Thyroid gland (tissue), 4 donors: ENCODE data around the gene EVPLL. TPM values are rescaled to one million over a fixed set of nuclear protein-coding genes. Genes with fewer than 3 reads are reported as not detected.
"Not testable (repeated sequence)": the region's sequence is repeated elsewhere in the genome, so short reads cannot be mapped to it uniquely, and the experiment has no call there.

Experiments
- DNase-seq, 2 donors: peaks; one replicate each; pipeline ENCODE4 v3.0.0-alpha.2; 2019
- H3K27ac ChIP-seq, 3 donors: fragments of 200-600 bp; sonication (generic); 1 replicate in 2 of 3; 2 replicates in 1 of 3; pipeline ENCODE4 v1.5.1; 2016 to 2019; ENCODE audit warnings: mild to moderate bottlenecking in 1 of 3, moderate library complexity in 1 of 3
- H3K27me3 ChIP-seq: fragments of 200-600 bp; sonication (generic); one replicate; pipeline ENCODE4 v1.5.1; 2019
- H3K36me3 ChIP-seq, 2 donors: fragments of 200-600 bp; sonication (generic); one replicate each; pipeline ENCODE4 v1.5.1; 2016 to 2019
- H3K4me1 ChIP-seq, 2 donors: fragments of 200-600 bp; sonication (generic); one replicate each; pipeline ENCODE4 v1.5.1; 2017 to 2019
- H3K4me3 ChIP-seq, 3 donors: fragments of 200-600 bp; sonication (generic); replicated peaks in 1 of 3; 1 replicate in 2 of 3; 2 replicates in 1 of 3; pipeline ENCODE4 v1.5.1; 2016; ENCODE audit warnings: mild to moderate bottlenecking in 1 of 3
- H3K9me3 ChIP-seq: fragments of 200-600 bp; sonication (generic); one replicate; pipeline ENCODE4 v1.5.1; 2017
- POLR2A ChIP-seq, 2 donors: fragments of 450-650 bp; IDR thresholded peaks; one replicate each; pipeline ENCODE4 v1.6.1; 2017; ENCODE audit warnings: antibody characterized with exemption in 2 of 2, mild to moderate bottlenecking in 2 of 2, moderate library complexity in 1 of 2
- WGBS, 2 donors: methylation state at CpG; one replicate each; pipeline ENCODE4 v1.1.5; 2017; 5-methylcytosine and 5-hydroxymethylcytosine counted together
- intact Hi-C: fragments of 100-400 bp; cut with DNase I; formaldehyde crosslinking; loops from one replicate; pipeline ENCODE4 v1.15.1; 2023
- total RNA-seq, 4 donors: library from RNA; depleted of rRNA; stranded (reverse); fragments of >200 nt; gene quantifications; one replicate each; pipeline ENCODE4 v1.2.3, GENCODE V29; 2016
- TF ChIP-seq, protein P1 (sequence below), 6 experiments: fragments of 200-600 bp in 3 of 6; fragments of 450-650 bp in 3 of 6; sonication (generic) in 3 of 6; IDR thresholded peaks; one replicate each; pipeline ENCODE4 v1.5.1; 2016 to 2019; ENCODE audit warnings: antibody characterized with exemption in 6 of 6, mild to moderate bottlenecking in 2 of 6, inconsistent platforms in 1 of 6, moderate library complexity in 1 of 6

EVPLL gene
- 1 to 10 TPM in 1 of 4 donors, under 1 TPM in 2, not detected in 1; 0.40 to 1.4 (median 0.89) TPM for total RNA-seq

DNA sequence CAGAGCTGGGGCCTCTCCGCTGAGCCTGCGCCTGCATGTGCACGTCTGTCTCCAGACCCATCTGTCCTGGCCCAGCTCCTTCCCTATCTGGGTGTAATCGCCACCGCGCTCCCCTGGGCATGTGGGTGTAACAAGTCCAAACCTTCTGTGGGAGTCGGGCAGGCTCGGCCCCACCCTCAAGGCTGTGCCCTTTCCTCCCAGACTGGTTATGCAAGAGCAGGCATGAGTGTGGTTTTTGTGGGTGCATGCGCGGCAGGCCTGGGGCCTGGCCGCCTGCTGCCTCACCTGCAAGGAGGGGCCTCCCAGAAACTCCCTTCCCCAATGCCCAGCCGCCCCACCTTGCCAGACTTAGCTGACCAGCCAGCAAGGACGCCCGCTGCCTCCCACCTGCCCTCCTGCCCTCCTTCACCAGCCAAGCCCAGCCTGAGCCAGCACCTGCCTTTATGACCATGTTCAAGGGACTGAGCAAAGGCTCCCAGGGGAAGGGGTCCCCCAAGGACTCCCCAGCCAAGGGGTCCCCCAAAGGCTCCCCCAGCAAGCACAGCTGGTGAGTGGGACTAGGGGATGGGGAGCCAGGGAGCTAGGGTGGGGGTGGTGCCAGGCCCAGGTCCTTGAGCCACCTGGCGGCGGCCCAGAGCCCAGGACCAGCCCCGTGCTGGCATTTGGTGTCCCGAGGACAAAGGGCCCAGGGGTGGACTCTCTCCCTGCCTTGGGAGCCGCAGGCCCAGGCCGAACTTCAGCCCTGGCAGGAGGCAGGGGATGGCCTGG, at the start of gene EVPLL:
TSS of gene EVPLL (plus strand) at position 342 of the 768 bp plus-strand sequence. CDS start 3,160 bp downstream, outside the sequence.
- no peaks in the 10 kb centered on the region for H3K9me3 ChIP-seq
- H3K27me3 ChIP-seq = no peaks in the 10 kb centered on the region
- 38 to 47% methylated on average over 4 to 10 of the region's 20 CpGs for WGBS, 2 donors
- H3K36me3 ChIP-seq = no peaks in the 10 kb centered on the region
- H3K4me1 ChIP-seq = peaks cover 10 to 14% of the 10 kb centered on the region in 2 donors
- TF ChIP-seq, protein P1, sequence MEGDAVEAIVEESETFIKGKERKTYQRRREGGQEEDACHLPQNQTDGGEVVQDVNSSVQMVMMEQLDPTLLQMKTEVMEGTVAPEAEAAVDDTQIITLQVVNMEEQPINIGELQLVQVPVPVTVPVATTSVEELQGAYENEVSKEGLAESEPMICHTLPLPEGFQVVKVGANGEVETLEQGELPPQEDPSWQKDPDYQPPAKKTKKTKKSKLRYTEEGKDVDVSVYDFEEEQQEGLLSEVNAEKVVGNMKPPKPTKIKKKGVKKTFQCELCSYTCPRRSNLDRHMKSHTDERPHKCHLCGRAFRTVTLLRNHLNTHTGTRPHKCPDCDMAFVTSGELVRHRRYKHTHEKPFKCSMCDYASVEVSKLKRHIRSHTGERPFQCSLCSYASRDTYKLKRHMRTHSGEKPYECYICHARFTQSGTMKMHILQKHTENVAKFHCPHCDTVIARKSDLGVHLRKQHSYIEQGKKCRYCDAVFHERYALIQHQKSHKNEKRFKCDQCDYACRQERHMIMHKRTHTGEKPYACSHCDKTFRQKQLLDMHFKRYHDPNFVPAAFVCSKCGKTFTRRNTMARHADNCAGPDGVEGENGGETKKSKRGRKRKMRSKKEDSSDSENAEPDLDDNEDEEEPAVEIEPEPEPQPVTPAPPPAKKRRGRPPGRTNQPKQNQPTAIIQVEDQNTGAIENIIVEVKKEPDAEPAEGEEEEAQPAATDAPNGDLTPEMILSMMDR (IDR thresholded peaks at IDR 0.05) = no peak
- TF ChIP-seq POLR2A (IDR thresholded peaks at IDR 0.05) = peak in 1 of 2 donors; percentile 42
- peak within 1 kb of the TSS; percentile 78 to 89 (median 88) for H3K27ac ChIP-seq
- intact Hi-C loops = no loop called here
- DNase-seq = peak; percentile 90 to 92
- no peak within 1 kb of the TSS for H3K4me3 ChIP-seq

DNA sequence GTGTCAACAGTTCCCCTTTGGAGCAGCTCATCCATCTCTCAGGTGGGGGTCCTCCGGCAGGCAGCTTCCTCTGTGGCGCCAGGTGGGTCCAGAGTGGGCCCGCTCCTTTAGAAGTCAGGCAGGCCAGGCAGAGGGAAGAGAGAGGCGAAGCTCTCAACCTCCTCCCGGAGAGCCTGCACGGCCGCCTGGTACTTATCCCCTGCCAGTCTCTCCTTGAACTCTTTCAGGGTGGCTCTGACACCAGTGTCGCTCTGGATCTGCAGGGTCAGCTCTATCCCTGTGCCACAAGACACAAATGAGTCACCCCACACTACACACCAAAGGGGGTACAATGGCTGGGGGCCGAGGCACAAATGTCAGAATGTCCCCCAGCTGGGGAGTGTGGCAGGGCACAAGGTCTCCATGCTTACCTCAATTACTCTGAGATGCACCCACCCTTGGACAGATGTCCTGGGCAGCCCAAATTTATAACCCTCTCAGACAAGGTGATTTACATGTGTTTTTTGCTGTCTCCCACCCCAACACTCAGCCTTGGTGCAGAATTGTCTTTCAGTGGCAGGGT, 48.9 kb upstream of the EVPLL start:
- intact Hi-C loops = no loop called here
- H3K9me3 ChIP-seq = no peaks in the 10 kb centered on the region

DNA sequence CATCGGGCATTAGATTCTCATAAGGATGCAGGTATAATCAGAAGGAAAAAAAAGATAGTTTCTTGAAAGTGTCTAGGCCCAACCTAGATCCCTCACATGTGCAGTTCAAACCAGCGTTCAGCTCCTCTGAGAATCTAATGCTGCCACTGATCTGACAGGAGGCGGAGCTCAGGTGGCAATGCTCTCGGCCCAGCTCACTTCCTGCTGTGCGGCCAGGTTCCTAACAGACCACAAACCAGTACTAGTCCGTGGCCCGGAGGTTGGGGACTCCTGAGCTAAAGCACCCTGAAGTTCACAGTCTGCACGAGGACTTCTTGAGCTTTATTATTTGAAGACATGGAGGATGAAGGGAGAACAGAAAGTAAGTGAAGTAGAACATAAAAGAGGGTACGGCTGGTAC, 45.7 kb upstream of the EVPLL start:
- DNase-seq = no peak
- no peaks in the 10 kb centered on the region for H3K9me3 ChIP-seq
- H3K36me3 ChIP-seq = peaks cover 36 to 66% of the 10 kb centered on the region in 2 donors
- H3K27me3 ChIP-seq = no peaks in the 10 kb centered on the region
- intact Hi-C loops = no loop called here
- no peak for TF ChIP-seq POLR2A (IDR thresholded peaks at IDR 0.05)
- TF ChIP-seq, protein P1 (IDR thresholded peaks at IDR 0.05) = no peak
- 81 to 92% methylated on average over 9 of the region's 9 CpGs for WGBS, 2 donors
- H3K4me3 ChIP-seq = no peak overlapping the region
- H3K27ac ChIP-seq = no peak overlapping the region
- no peaks in the 10 kb centered on the region for H3K4me1 ChIP-seq

More for the DNA sequence above, 48.9 kb upstream of the EVPLL start:
- Histone ChIP-seq H3K36me3 (peaks cover 41 to 72% of the 10 kb centered on the region in 2 donors), H3K27me3 (no peaks in the 10 kb centered on the region), H3K4me3 (no peak overlapping the region), H3K27ac (no peak overlapping the region), H3K4me1 (no peaks in the 10 kb centered on the region)
- TF ChIP-seq, protein P1 (IDR thresholded peaks at IDR 0.05) = no peak
- no peak for TF ChIP-seq POLR2A (IDR thresholded peaks at IDR 0.05)
- WGBS, 2 donors = 91 to 97% methylated on average over 3 to 9 of the region's 9 CpGs
- no peak for DNase-seq

DNA sequence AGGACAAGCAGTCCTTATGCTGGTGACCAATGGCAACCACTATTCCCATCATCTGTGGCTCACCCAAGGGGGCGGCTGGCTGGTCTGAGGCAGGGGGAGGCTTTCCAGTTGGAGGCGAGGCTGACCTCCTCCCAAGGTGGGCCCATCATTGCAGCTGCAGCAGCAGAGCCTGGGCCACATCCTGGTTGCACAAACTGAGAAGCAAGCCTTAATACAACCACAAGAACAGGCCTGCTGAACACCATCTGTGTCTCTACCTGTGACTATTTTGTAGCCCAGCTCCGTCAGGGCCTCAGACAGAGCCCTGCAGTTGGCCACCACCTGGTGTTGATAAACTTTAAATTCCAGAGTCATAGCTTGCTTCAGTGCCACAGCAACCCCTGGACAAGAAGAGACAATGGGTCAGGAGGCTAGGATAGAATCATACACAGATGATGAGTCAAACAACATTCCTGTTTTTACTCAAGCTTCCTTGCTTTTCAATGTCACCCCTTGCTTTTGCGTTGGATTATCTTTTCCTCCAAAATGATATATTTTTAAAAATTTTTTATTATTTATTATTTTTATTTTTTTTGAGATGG, 44.6 kb upstream of the EVPLL start:
- Histone ChIP-seq H3K27ac (no peak overlapping the region), H3K9me3 (no peaks in the 10 kb centered on the region), H3K4me1 (no peaks in the 10 kb centered on the region), H3K36me3 (peaks cover 28 to 55% of the 10 kb centered on the region in 2 donors), H3K4me3 (no peak overlapping the region), H3K27me3 (no peaks in the 10 kb centered on the region)
- WGBS, 2 donors = 91 to 92% methylated on average over 4 of the region's 4 CpGs
- TF ChIP-seq POLR2A (IDR thresholded peaks at IDR 0.05) = no peak
- TF ChIP-seq, protein P1 (IDR thresholded peaks at IDR 0.05) = no peak
- no peak for DNase-seq
- intact Hi-C loops = no loop called here

DNA sequence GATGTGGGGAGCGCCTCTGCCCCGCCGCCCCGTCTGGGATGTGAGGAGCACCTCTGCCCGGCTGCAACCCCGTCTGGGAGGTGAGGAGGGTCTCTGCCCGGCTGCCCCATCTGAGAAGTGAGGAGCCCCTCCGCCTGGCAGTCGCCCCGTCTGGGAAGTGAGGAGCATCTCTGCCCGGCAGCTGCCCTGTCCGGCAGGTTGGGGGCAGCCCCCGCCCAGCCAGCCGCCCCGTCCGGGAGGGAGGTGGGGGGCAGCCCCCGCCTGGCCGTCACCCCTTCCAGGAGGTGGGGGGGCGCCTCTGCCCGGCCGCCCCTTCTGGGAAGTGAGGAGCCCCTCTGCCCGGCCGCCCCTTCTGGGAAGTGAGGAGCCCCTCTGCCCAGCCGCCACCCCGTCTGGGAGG, 39.4 kb upstream of the EVPLL start:
- H3K27ac ChIP-seq, H3K4me3 ChIP-seq, intact Hi-C loops, H3K27me3 ChIP-seq, DNase-seq, H3K9me3 ChIP-seq, H3K4me1 ChIP-seq: not testable (repeated sequence)
- WGBS, 2 donors = 94 to 99% methylated on average over 4 to 8 of the region's 25 CpGs
- H3K36me3 ChIP-seq = peaks cover 27 to 30% of the 10 kb centered on the region in 2 donors
